Islet of Langerhans (tissue), 1 donor: ENCODE results near the gene ITPR1.
"Not testable (repeated sequence)": the region's sequence is repeated elsewhere in the genome, so short reads cannot be mapped to it uniquely, and the experiment has no call there.

Experiments used
- FAIRE-seq: peaks from one replicate; lab custom pipeline; 2011; peaks lifted over from hg19 to GRCh38; lab: Jason Lieb, UNC

ITPR1 gene

GRCh38 chr3:4493014-4493940 is at the start of gene ITPR1:
ITPR1 (plus strand) TSS chr3:4493348; CDS start chr3:4516492, 23,144 bp downstream.
- no peak for FAIRE-seq

GRCh38 chr3:4447295-4447999 is 45.7 kb upstream of the ITPR1 start:
- no peak for FAIRE-seq

GRCh38 chr3:4448187-4448586 is 45.0 kb upstream of the ITPR1 start:
- FAIRE-seq, result no peak

- FAIRE-seq, result no peak
Observed at GRCh38 chr3:4449043-4449805, 43.9 kb upstream of the ITPR1 start.

- no peak for FAIRE-seq
Observed at GRCh38 chr3:4454142-4454541, 39.0 kb upstream of the ITPR1 start.

- not testable (repeated sequence) for FAIRE-seq
Observed at GRCh38 chr3:4456780-4457179, 36.4 kb upstream of the ITPR1 start.

GRCh38 chr3:4458961-4459360 is 34.2 kb upstream of the ITPR1 start:
- FAIRE-seq, result no peak

GRCh38 chr3:4460334-4460733 is 32.8 kb upstream of the ITPR1 start:
- no peak for FAIRE-seq

GRCh38 chr3:4461468-4462090 is 31.6 kb upstream of the ITPR1 start:
- no peak for FAIRE-seq

GRCh38 chr3:4462369-4463040 is 30.6 kb upstream of the ITPR1 start:
- no peak for FAIRE-seq

GRCh38 chr3:4464576-4464975 is 28.6 kb upstream of the ITPR1 start:
- no peak for FAIRE-seq

GRCh38 chr3:4466741-4467521 is 26.2 kb upstream of the ITPR1 start, which contains the start of gene SUMF1:
SUMF1 (minus strand) TSS chr3:4467269; CDS start chr3:4467245, 24 bp downstream.
- FAIRE-seq, result no peak

GRCh38 chr3:4467522-4467867 is 25.7 kb upstream of the ITPR1 start:
- FAIRE-seq, result peak; percentile 45

- no peak for FAIRE-seq
Observed at GRCh38 chr3:4471907-4472306, 21.2 kb upstream of the ITPR1 start.

- no peak for FAIRE-seq
Observed at GRCh38 chr3:4472312-4472711, 20.8 kb upstream of the ITPR1 start.

GRCh38 chr3:4472766-4473165 is 20.4 kb upstream of the ITPR1 start:
- FAIRE-seq, result no peak

GRCh38 chr3:4474683-4475490 is 18.3 kb upstream of the ITPR1 start:
- FAIRE-seq, result no peak

GRCh38 chr3:4475804-4476203 is 17.3 kb upstream of the ITPR1 start:
- FAIRE-seq, result no peak

- no peak for FAIRE-seq
Observed at GRCh38 chr3:4476496-4476895, 16.7 kb upstream of the ITPR1 start.

GRCh38 chr3:4478261-4478660 is 14.9 kb upstream of the ITPR1 start:
- no peak for FAIRE-seq
